K562 treated with DMSO at 1 percent for 4 hours (cell line): Measurements from ENCODE around the gene GABPA. TPM values are rescaled to one million over a fixed set of nuclear protein-coding genes. Genes with fewer than 3 reads are reported as not detected.

ENCODE experiments used
- total RNA-seq: library from RNA; unstranded; fragments of 300-600 nt; gene quantifications from 2 replicates; pipeline ENCODE4 v1.2.3, GENCODE V29; 2022; ENCODE audit not compliant: insufficient read depth

Gene GABPA
- total RNA-seq: 10.8 and 13.2 TPM in 2 replicates

DNA sequence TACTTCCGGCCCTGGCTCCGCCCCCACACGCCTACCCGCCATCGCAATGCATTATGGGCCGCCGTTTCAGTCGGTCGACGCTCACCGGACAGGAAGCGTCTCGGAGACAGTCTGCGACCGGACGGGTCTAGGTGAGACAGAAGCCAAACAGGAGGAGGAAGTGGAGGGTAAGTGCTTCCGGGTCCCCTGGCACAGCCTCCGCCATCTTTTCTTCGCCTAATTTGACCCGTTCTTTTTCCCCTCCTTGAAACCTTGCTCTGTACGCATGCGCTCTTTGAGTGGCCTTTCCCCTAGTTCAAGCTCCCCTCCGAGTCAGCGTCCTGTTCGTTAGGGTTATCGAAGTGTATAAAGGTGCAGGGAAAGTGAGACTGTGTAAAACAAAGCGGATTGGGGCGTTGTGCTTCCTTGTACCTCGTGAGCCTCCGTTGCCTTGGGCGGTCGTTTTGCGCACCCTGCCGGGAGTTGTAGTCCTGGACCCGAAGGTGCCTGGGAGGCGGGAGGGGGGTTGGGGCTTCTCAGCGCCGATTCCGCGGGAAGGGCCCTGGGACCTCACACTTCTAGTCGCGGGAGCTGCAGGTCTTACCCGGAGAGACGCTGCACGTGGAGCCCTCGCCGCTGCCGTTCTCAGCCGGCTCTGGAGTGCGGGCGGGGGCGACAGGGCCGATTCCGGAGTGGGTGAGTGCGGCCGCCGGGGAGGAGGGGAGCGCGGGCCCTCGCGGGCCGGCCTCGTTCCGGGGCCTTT is at the start of gene GABPA, which contains the start of gene ATP5PF:
TSS of gene GABPA (plus strand) at position 69 of the 742 bp plus-strand sequence. CDS start 6,627 bp downstream, outside the sequence.
TSS of gene ATP5PF (minus strand) at position 1 of the 742 bp plus-strand sequence. CDS start 5,110 bp downstream, outside the sequence.

Other genes starting within 250 kb of the GABPA start
- gene MRPL39, start 127.5 kb upstream of the GABPA start, total RNA-seq: 38.3 and 44.7 TPM in 2 replicates
- 0.22 TPM in 1 of 2 replicates, not detected in the other for gene JAM2, start 95.7 kb upstream of the GABPA start, total RNA-seq
- gene ATP5PF, start 68 bp upstream of the GABPA start, total RNA-seq: 160 and 194 TPM in 2 replicates